Globus pallidus (tissue), 1 donor: ENCODE results near the gene MEIS1.

Experiments used
- DNase-seq: peaks from one replicate; pipeline ENCODE4 v3.0.0-alpha.2; 2015; ENCODE audit warnings: low spot score

The MEIS1 gene

GRCh38 chr2:66566726-66567399 lies 131.9 kb downstream of the MEIS1 start:
- no peak for DNase-seq

DNA sequence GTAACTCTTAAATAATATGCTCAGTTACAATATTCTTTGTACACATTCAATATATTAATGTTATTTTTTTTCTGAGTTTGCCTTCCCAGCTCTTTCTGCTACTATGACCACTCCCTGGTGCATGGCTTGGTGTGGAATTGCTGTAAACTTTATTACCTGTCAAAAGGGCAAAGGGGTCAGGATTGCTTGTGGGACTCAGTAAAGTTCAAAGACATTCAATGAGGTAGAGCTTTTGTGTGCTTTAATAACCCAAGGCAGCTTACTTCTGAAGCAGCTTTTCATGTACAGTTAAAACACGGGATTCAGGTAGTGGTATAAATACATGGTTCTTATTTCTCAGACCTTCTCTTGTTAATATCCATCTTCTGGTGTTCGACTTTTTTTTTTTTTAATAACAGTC lies 132.8 kb downstream of the MEIS1 start:
- no peak for DNase-seq

DNA sequence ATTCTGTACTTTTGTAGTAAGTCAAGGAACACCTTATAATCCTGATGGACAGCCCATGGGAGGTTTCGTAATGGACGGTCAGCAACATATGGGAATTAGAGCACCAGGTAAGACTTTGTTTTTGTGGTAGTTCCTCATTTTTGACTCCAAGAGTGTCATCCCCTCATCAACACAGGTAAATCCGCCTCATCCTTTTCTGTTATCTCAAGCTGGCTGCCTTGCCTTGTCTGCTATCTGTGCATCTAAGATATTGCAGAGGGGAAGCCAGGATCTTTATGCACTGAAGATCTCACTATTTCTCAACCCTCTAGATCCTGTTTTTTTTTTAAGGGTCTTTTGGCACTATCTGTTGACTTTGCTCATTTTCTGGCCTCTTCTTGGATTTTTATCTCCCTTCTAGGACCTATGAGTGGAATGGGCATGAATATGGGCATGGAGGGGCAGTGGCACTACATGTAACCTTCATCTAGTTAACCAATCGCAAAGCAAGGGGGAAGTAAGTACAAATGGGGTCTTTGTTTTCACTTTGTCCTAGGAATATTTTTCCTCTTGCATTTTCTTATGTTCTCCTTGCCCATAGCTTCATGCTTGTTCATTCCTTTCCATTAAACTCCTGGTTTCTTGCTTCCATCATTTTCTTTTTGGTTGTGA lies 133.8 kb downstream of the MEIS1 start:
- no peak for DNase-seq

DNA sequence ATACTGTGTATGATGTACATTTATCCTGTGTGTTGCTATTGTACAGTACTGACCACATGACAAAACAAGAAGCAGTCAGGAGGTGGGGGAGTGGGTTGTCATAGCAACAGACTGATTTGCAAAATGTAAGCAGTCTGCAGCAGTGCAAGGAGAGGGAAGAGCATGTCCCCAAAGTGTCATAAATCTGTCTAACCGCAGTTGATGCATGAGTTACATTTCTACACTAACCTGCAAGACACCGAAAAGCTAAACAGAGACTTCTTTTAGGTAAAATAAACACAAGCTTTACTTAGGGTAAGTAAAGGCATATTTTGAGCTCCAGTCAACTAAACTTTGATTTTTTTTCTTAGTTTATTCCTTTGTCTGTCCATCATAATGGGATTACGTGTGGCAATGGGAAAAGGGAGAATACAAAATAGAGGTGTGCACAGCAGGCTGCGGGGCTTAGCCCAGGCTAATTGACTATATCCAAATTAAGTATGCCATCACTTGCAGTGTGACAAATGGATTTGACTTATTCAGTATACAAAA lies 134.5 kb downstream of the MEIS1 start:
- DNase-seq = no peak

DNA sequence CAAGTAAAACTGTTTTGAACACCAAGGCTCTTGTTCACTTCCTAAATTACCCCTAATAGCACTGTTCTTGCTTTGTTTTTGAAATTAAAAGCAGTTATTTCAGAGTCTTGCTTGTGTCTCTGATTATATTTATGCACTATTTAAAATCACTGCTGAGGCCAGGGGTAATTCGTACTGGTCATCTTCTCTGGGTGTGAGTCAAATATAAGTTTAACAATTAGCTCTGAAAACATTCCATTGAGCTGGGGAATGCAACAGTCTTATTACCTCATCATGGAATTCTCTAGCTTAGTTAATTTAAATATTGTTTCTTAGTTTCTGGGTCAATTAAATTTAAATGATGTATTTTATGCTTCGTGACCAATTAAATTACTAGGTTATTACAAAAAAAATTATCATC lies 135.0 kb downstream of the MEIS1 start:
- DNase-seq = no peak

DNA sequence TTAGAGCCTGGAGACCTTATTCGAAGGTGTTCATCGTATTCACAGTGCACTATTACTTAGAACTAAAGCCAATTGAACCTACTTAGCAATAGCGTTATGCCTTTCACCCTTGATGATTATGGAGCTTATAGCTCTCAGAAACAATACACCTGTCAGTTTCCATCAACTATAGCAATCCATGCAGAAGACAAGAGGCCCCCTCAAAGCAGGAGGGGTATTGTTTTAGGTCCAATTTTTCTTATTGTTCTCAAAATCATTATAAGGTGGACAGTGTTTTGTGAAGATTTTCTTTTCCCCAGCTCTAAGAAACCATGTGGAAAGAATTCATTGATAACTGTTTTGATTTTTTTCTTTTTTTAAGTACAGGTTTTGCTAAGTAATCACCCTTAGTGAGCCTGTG lies 135.5 kb downstream of the MEIS1 start:
- DNase-seq = no peak

DNA sequence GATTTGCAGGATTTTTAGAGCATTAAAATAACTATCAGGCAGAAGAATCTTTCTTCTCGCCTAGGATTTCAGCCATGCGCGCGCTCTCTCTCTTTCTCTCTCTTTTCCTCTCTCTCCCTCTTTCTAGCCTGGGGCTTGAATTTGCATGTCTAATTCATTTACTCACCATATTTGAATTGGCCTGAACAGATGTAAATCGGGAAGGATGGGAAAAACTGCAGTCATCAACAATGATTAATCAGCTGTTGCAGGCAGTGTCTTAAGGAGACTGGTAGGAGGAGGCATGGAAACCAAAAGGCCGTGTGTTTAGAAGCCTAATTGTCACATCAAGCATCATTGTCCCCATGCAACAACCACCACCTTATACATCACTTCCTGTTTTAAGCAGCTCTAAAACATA lies 137.0 kb downstream of the MEIS1 start:
- DNase-seq = no peak

DNA sequence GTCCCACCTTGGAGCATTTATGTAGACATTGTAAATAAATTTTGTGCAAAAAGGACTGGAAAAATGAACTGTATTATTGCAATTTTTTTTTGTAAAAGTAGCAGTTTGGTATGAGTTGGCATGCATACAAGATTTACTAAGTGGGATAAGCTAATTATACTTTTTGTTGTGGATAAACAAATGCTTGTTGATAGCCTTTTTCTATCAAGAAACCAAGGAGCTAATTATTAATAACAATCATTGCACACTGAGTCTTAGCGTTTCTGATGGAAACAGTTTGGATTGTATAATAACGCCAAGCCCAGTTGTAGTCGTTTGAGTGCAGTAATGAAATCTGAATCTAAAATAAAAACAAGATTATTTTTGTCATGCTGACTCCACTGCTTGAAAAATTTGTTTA lies 137.5 kb downstream of the MEIS1 start:
- no peak for DNase-seq

- no peak for DNase-seq
These were observed 138.5 kb downstream of the MEIS1 start for GRCh38 chr2:66573416-66573815.

DNA sequence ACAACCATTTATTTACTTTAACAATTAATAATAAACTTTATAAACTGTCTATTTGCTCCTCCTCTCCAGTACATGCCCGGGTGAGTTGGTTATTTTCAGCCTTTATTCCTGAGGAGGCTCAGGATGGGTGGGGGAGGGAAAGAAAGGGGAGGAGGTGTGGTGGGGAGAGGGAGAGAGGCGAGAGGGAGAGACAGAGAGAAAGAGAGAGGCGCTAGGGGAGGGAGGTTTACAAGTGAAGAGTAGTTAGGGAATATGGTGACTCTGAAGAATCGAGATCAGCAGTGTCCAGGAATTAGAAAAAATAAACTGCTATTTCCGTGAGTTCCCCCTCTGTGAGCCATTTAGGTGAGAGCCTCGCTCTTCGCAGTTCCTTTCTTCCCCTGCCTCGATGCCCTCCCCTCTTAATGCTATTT lies 138.9 kb downstream of the MEIS1 start:
- no peak for DNase-seq

- DNase-seq = peak; percentile 87
These were observed 140.0 kb downstream of the MEIS1 start for GRCh38 chr2:66574701-66575624.

DNA sequence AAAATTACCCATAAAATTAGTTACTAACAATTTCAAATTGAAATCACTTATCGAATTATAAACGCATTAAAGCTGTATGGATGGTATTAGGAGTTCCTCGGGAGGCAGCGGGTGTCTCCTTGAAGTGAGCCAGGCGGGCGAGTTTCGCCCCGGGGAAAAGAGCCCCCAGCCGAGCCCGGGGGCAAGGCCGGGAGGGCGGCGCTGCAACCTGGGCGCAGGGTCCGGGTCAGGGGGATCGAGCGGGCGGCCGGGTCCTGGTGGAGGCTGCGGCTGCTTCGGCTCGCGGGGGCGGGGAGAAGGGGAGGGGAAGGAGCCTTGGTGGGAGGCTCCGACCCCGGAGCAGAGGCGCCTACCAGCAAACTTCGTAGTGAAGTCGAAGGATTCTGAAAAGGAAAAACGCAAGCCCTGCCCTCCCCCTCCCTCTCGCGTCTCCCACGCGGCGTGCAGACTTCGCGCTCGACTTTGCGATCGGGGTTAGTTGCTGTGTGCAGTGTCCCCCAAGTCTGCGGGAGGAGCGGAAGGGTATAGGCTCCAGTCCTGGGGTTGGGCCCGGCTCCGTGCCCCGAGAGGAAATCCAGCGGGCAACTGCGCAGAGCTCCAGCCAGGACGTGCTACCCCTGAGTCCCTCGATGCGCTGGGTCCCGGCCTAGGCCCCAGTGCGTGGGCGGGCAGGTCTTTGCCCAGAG lies 140.8 kb downstream of the MEIS1 start:
- no peak for DNase-seq

DNA sequence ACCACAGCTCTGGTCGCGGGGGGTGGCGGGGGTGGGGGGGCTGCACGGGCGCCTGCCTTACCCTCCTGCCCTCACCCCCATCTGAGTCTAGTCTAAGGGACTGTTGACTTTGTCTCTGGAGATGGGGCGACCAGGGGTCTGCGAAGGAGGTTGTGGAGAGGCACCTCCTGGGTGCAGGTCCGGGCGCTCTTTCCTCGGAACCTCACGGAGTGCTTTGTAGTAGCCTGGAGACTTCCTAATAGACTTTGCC lies 141.3 kb downstream of the MEIS1 start:
- no peak for DNase-seq

- no peak for DNase-seq
These were observed 141.8 kb downstream of the MEIS1 start for GRCh38 chr2:66576561-66577320.

DNA sequence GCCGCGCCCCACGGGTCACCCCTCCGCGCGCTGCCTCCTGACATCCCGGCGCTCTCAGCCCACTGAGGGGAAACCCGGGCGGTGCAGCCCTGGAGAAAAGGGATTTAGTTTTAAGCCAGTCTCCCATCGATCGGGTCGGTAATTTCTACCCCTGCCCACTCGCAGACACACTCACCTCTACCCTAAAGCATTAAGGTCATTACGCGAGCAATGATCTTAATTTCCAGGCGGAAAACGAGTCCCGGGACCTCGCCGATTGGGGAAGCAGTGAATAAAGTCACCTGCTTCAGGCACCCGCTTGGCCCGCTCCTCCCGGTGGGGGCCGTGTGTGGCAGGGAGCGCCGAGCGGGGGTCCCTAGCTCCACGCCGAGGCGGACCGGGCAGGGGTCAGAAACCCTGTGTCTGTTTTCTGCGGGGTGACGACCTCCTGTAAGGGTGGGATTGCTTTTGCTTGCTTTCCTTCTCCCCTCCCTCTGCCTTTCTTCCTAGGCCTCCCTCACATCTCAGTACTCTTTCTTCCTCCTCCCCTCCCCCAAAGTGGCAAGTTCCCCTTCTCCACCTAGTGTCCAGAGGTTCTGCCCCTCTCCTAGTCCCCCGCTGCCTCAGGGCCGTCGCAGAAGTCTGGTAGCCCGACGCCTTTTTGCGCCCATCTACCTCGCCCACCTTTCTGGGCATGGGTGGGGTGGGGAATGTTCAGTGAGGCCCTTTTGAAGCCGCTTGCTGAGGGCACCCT lies 142.6 kb downstream of the MEIS1 start:
- no peak for DNase-seq

DNA sequence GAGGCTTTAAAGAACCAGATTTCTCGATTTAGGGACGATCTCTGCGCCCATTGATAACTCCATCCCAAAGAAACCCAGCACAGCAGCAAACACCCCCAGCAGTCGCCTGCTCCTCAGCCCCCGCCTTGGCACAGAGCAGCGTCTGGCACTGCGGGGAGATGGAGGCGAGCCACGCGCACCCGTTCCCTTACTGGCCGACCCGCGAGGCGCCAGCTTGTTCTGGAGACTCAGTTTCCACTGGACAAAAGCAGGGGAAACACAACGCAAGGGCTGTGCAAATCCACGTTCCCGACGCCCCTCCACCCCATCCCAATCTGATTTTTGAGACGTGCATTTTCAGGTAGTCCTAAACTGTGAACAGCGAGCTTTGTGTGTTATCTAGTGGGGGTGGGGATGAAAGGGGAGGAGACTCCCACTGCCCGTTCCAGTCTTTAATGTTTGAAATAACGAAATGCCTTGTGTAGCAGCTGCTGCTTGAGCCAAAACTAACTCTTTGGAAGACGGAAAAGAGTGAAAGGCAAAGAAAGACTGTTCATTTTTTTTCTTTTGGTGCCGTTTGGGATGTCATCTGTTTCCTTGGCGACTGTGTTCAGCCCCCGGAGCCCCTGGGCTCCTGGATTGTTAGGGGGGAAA lies 143.2 kb downstream of the MEIS1 start:
- no peak for DNase-seq

DNA sequence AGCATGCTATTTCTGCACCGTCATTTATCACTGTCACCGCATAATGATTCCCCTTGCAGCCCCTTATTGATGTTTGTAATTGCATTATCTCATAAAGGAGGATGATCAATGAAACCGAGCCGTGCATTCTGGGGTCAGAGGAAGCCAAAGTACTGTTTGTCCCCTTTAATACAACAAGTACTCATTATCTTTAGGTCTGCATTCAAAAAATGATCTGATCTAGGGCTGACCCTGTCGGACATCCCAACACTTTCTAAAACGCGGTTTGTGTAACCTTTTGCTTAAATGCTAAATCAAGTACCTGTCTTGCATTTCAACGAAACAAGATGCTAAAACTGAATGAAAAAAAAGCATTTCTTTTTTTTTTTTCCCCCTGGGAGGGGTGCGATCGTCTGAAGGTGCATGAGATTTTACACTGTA lies 143.8 kb downstream of the MEIS1 start:
- no peak for DNase-seq

DNA sequence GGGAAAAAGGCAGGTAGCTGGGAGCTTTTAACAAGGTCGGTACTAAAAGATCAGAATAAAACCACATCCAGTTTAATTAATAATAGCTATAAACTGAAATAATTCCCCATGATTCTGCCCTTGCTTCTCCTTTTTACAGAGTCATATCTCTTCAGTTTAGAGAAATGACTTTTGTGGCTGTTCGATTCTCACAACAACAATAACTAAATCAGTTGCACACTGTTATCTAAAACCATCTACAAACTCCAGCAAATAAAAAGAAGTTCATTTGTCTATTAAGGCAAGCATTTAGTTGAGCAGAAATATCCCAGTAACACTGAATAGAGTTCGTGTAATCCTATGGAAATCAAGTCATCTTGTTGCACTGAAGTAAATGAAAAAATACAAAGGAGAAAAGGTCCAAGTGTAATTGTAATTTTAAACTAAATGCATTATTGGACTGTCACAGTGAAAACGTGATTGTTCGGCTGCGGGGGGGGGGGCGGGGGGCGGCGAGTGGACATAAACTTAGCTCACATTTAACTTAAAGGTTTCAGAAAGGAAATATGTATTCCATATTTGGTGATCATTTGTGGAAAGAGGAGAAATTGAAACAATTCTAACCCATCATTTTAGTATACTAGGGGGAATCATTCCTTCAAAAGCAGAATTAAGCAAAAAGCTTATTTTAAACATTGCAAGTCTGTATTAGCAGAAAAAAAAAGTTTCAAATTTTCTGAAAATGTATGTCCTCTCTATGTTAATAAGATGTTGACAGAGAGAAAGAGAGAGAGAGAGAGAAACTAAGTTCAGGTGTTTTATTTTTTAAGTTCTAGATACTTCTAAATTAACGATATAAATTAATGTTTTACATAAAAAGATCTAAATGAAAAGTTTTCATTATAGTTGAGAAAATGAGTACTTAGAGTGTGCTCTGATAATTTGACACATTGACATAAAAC lies 144.5 kb downstream of the MEIS1 start:
- DNase-seq = no peak
